H1 (cell line): ENCODE measurements around the gene MGMT. TPM values are rescaled to one million over a fixed set of nuclear protein-coding genes. Genes with fewer than 3 reads are reported as not detected.

Experiments used
- CTCF ChIA-PET: fragments of 300-600 bp; sonication (Branson Sonifier 250); formaldehyde crosslinking; loops from one replicate; lab custom pipeline; 2021; ENCODE audit not compliant: partially characterized antibody; lab: Charles Lee
- POLR2A ChIA-PET: fragments of 300-600 bp; sonication (Branson Sonifier 250); formaldehyde crosslinking; loops from one replicate; lab custom pipeline; 2021; ENCODE audit warnings: inconsistent platforms; ENCODE audit not compliant: partially characterized antibody; lab: Charles Lee
- DNase-seq, 2 experiments: peaks; one replicate each; pipeline versions ENCODE4 v3.0.0 to v3.0.0-alpha.2; 2010 to 2022; ENCODE audit warnings: low spot score in 2 of 2, low read depth in 1 of 2, mixed read lengths in 1 of 2
- FAIRE-seq: peaks from 2 replicates; lab custom pipeline; 2011; peaks lifted over from hg19 to GRCh38; lab: Jason Lieb, UNC
- H2AFZ ChIP-seq: 2 replicates; pipeline ENCODE4 v1.8.1; 2012; ENCODE audit warnings: low read length, inconsistent platforms
- H2AK5ac ChIP-seq: 2 replicates; pipeline ENCODE4 v1.6.1; 2013; ENCODE audit warnings: low read depth, low read length
- H2BK120ac ChIP-seq: replicated peaks from 2 replicates; pipeline ENCODE3; 2013; ENCODE audit warnings: low read depth, low read length, inconsistent platforms
- H2BK12ac ChIP-seq: 2 replicates; pipeline ENCODE4 v1.6.1; 2013; ENCODE audit warnings: low read depth, low read length
- H2BK15ac ChIP-seq: 2 replicates; pipeline ENCODE4 v1.6.1; 2013; ENCODE audit warnings: low read length
- H2BK20ac ChIP-seq: 2 replicates; pipeline ENCODE4 v1.6.1; 2013; ENCODE audit warnings: low read length
- H2BK5ac ChIP-seq: 2 replicates; pipeline ENCODE4 v1.6.1; 2013; ENCODE audit warnings: low read depth, low read length
- H3K14ac ChIP-seq: 2 replicates; pipeline ENCODE4 v1.6.1; 2013; ENCODE audit warnings: inconsistent platforms; ENCODE audit not compliant: insufficient read length
- H3K18ac ChIP-seq: 2 replicates; pipeline ENCODE4 v1.6.1; 2013; ENCODE audit warnings: low read length; ENCODE audit errors: extremely low read depth
- H3K23ac ChIP-seq: 2 replicates; pipeline ENCODE4 v1.6.1; 2013; ENCODE audit warnings: inconsistent platforms; ENCODE audit not compliant: insufficient read length
- H3K23me2 ChIP-seq: 2 replicates; pipeline ENCODE4 v1.6.1; 2013; ENCODE audit warnings: low read depth, low read length
- H3K27ac ChIP-seq: 2 replicates; pipeline ENCODE4 v1.6.1; 2011; ENCODE audit warnings: low read depth, low read length, inconsistent platforms
- H3K27me3 ChIP-seq, 4 experiments: replicated peaks in 1 of 4; 1 replicate in 1 of 4; 2 replicates in 3 of 4; pipeline versions ENCODE4 v1.6.1 to v1.8.1; 2011 to 2013; ENCODE audit warnings: low read length in 3 of 4, mild to moderate bottlenecking in 3 of 4, inconsistent platforms in 2 of 4, mixed read lengths in 2 of 4, moderate library complexity in 1 of 4; ENCODE audit not compliant: control insufficient read depth in 3 of 4, insufficient read depth in 3 of 4; ENCODE audit errors: extremely low read depth in 1 of 4
- H3K36me3 ChIP-seq, 4 experiments: 2 replicates each; pipeline versions ENCODE4 v1.6.1 to v1.8.1; 2011 to 2013; ENCODE audit warnings: mild to moderate bottlenecking in 4 of 4, low read length in 3 of 4, moderate library complexity in 2 of 4, control low read depth in 1 of 4, inconsistent platforms in 1 of 4; ENCODE audit not compliant: insufficient read depth in 4 of 4, control insufficient read depth in 2 of 4
- H3K4ac ChIP-seq: replicated peaks from 2 replicates; pipeline ENCODE3; 2013; ENCODE audit warnings: low read length, low read depth, mixed read lengths, inconsistent platforms; ENCODE audit not compliant: insufficient read length
- H3K4me1 ChIP-seq, 4 experiments: replicated peaks in 1 of 4; 1 replicate in 1 of 4; 2 replicates in 3 of 4; pipeline versions ENCODE4 v1.6.1 to v1.8.1; 2011 to 2013; ENCODE audit warnings: low read length in 3 of 4, inconsistent platforms in 2 of 4, mixed read lengths in 1 of 4; ENCODE audit not compliant: insufficient read depth in 4 of 4, control insufficient read depth in 3 of 4
- H3K4me2 ChIP-seq, 2 experiments: 2 replicates each; pipeline versions ENCODE4 v1.6.1 to v1.8.1; 2011 to 2013; ENCODE audit warnings: low read depth in 2 of 2, low read length in 2 of 2, control low read depth in 1 of 2, inconsistent platforms in 1 of 2, mild to moderate bottlenecking in 1 of 2; ENCODE audit not compliant: insufficient read depth in 1 of 2
- H3K4me3 ChIP-seq, 4 experiments: fragments of 200-600, 300-600 bp in 1 of 4; sonication (generic), shearing (Covaris generic), sonication (Bioruptor Twin) in 1 of 4; 2 replicates each; pipeline versions ENCODE4 v1.5.1 to v1.8.1; 2011 to 2016; ENCODE audit warnings: low read length in 4 of 4, low read depth in 3 of 4, control low read depth in 2 of 4, inconsistent platforms in 2 of 4, mild to moderate bottlenecking in 2 of 4, mixed read lengths in 1 of 4, moderate library complexity in 1 of 4; ENCODE audit not compliant: insufficient read depth in 2 of 4; ENCODE audit errors: extremely low read depth in 1 of 4
- H3K56ac ChIP-seq: replicated peaks from 2 replicates; pipeline ENCODE3; 2013; ENCODE audit warnings: low read depth, mild to moderate bottlenecking, mixed read lengths, low read length, inconsistent platforms; ENCODE audit not compliant: insufficient read length
- H3K79me1 ChIP-seq: 2 replicates; pipeline ENCODE4 v1.6.1; 2013; ENCODE audit warnings: low read depth, low read length, control low read depth
- H3K79me2 ChIP-seq, 2 experiments: 2 replicates each; pipeline versions ENCODE4 v1.6.1 to v1.8.1; 2012 to 2013; ENCODE audit warnings: low read length in 2 of 2, mild to moderate bottlenecking in 2 of 2, inconsistent platforms in 1 of 2; ENCODE audit not compliant: insufficient read depth in 2 of 2, control insufficient read depth in 1 of 2
- H3K9ac ChIP-seq, 4 experiments: replicated peaks in 1 of 4; 1 replicate in 1 of 4; 2 replicates in 3 of 4; pipeline versions ENCODE4 v1.6.1 to v1.8.1; 2011 to 2013; ENCODE audit warnings: low read depth in 3 of 4, low read length in 3 of 4, control low read depth in 2 of 4, mild to moderate bottlenecking in 2 of 4, moderate library complexity in 2 of 4, inconsistent platforms in 1 of 4; ENCODE audit errors: extremely low read depth in 1 of 4
- H3K9me3 ChIP-seq, 2 experiments: 2 replicates each; pipeline versions ENCODE4 v1.6.1 to v1.8.1; 2012 to 2013; ENCODE audit warnings: mild to moderate bottlenecking in 2 of 2, moderate library complexity in 2 of 2, control low read depth in 1 of 2, inconsistent platforms in 1 of 2, low read depth in 1 of 2, low read length in 1 of 2, mixed read lengths in 1 of 2; ENCODE audit not compliant: insufficient read depth in 2 of 2
- H4K20me1 ChIP-seq, 2 experiments: replicated peaks in 1 of 2; 2 replicates each; pipeline versions ENCODE3 to v1.8.1; 2011 to 2013; ENCODE audit warnings: inconsistent platforms in 2 of 2, low read length in 2 of 2, mild to moderate bottlenecking in 1 of 2; ENCODE audit not compliant: insufficient read depth in 2 of 2, control insufficient read depth in 1 of 2
- H4K5ac ChIP-seq: 2 replicates; pipeline ENCODE4 v1.6.1; 2013; ENCODE audit warnings: low read length, low read depth, mixed read lengths, inconsistent platforms; ENCODE audit not compliant: insufficient read length
- H4K8ac ChIP-seq: 2 replicates; pipeline ENCODE4 v1.8.0; 2013; ENCODE audit warnings: mild to moderate bottlenecking, moderate library complexity, low read length, inconsistent platforms; ENCODE audit not compliant: insufficient read depth; ENCODE audit errors: extremely low read depth
- H4K91ac ChIP-seq: replicated peaks from 2 replicates; pipeline ENCODE3; 2013; ENCODE audit warnings: low read length, mixed read lengths, inconsistent platforms; ENCODE audit not compliant: insufficient read length
- CBX5 ChIP-seq: fragments of 300-800, 300-1000 bp; sonication (generic); IDR thresholded peaks from 2 replicates; pipeline ENCODE4 v1.7.1; 2016; ENCODE audit warnings: antibody characterized with exemption, low read length, low read depth
- CHD1 ChIP-seq: IDR thresholded peaks from 2 replicates; pipeline ENCODE4 v1.6.1; 2012; ENCODE audit warnings: low read depth, low read length, improper control_type of control experiment
- HDAC2 ChIP-seq, 2 experiments: fragments of 300-600 bp in 1 of 2; sonication (generic) in 1 of 2; IDR thresholded peaks; 2 replicates each; pipeline ENCODE4 v1.6.1; 2011 to 2012; ENCODE audit warnings: low read depth in 2 of 2, low read length in 2 of 2, mild to moderate bottlenecking in 2 of 2, moderate library complexity in 2 of 2, borderline replicate concordance in 1 of 2, inconsistent platforms in 1 of 2
- POLR2A ChIP-seq, 2 experiments: IDR thresholded peaks; 1 replicate in 1 of 2; 2 replicates in 1 of 2; pipeline ENCODE4 v1.6.1; 2011; ENCODE audit warnings: low read depth in 2 of 2, low read length in 2 of 2, mild to moderate bottlenecking in 2 of 2; ENCODE audit errors: control extremely low read depth in 1 of 2
- SAP30 ChIP-seq: fragments of 300-600 bp; sonication (generic); IDR thresholded peaks from 2 replicates; pipeline ENCODE4 v1.7.1; 2012; ENCODE audit warnings: low read length, moderate library complexity, mild to moderate bottlenecking, inconsistent platforms; ENCODE audit not compliant: insufficient read depth, insufficient replicate concordance
- SP1 ChIP-seq: IDR thresholded peaks from 2 replicates; pipeline ENCODE4 v1.6.1; 2011; ENCODE audit warnings: low read depth, low read length
- SP2 ChIP-seq: IDR thresholded peaks from 2 replicates; pipeline ENCODE4 v1.6.1; 2012; ENCODE audit warnings: mild to moderate bottlenecking, low read length, inconsistent platforms
- SP4 ChIP-seq: IDR thresholded peaks from 2 replicates; pipeline ENCODE4 v1.6.1; 2012; ENCODE audit warnings: low read length, inconsistent platforms
- TCF12 ChIP-seq: IDR thresholded peaks from 2 replicates; pipeline ENCODE4 v1.6.1; 2011; ENCODE audit warnings: low read depth, mild to moderate bottlenecking, low read length
- WGBS, 2 experiments: shearing (Covaris generic) in 1 of 2; methylation state at CpG; one replicate each; pipeline versions ENCODE4 v1.1.6 to v1.1.7; 2013 to 2015; ENCODE audit warnings: low lambda C conversion rate in 2 of 2, mixed read lengths in 2 of 2, inconsistent platforms in 1 of 2, low coverage in 1 of 2, missing lambda C conversion rate in 1 of 2; ENCODE audit not compliant: insufficient replicate concordance in 2 of 2, insufficient coverage in 1 of 2, insufficient read length in 1 of 2; ENCODE audit errors: extremely low coverage in 1 of 2, missing lambda C conversion rate in 1 of 2; 5-methylcytosine and 5-hydroxymethylcytosine counted together
- polyA plus RNA-seq, 7 experiments: library from polyadenylated mRNA; depleted of rRNA in 3 of 7; stranded (reverse) in 5 of 7; unstranded in 2 of 7; fragments of >200 nt in 5 of 7; fragments of 200-250 nt in 2 of 7; gene quantifications; 1 replicate in 5 of 7; 2 replicates in 1 of 7; 4 replicates in 1 of 7; pipeline versions ENCODE4 v1.2.1 to v1.2.3, GENCODE V29; 2011 to 2013; ENCODE audit warnings: missing spikeins in 2 of 7, mixed read lengths in 2 of 7
- total RNA-seq: library from RNA; stranded (reverse); fragmentation: NEBNext Ultra II Directional; extraction: Animal tissue kit (Norgen Biotek cat#: 25700); gene quantifications from 2 replicates; pipeline ENCODE4 v1.2.1, GENCODE V29; 2021

The MGMT gene
- total and polyA plus RNA-seq, 2 of the 8 experiments (the other 6 are each of a cell fraction or from before 2014, with no cell fraction given): 9.9 to 10.7 TPM

- FAIRE-seq (no peak), DNase-seq (no peak)
- no peak overlapping the region for H2BK20ac ChIP-seq
- 93% methylated on average over 9 of the region's 9 CpGs; no CpG with 5 or more reads in 1 of the 2 experiments for WGBS, 2 experiments
- no peak overlapping the region for H3K4me3 ChIP-seq
- H3K14ac ChIP-seq: no peak overlapping the region
- no peaks in the 10 kb centered on the region for H3K36me3 ChIP-seq
- no peak overlapping the region for H3K27ac ChIP-seq
- H3K9ac ChIP-seq: no peak overlapping the region
- no peak overlapping the region for H3K18ac ChIP-seq
- H3K79me2 ChIP-seq: no peaks in the 10 kb centered on the region
- H3K23me2 ChIP-seq: no peaks in the 10 kb centered on the region
- H2BK15ac ChIP-seq: no peak overlapping the region
- H3K79me1 ChIP-seq: no peaks in the 10 kb centered on the region
- TF ChIP-seq SP2: no peak
- no peak for TF ChIP-seq HDAC2 (IDR thresholded peaks at IDR 0.05; ENCODE audit: borderline replicate concordance in 1 of 2, low read depth in 2 of 2, low read length in 2 of 2)
- TF ChIP-seq TCF12: no peak
- no peak for TF ChIP-seq POLR2A (IDR thresholded peaks at IDR 0.05; ENCODE audit: control extremely low read depth in 1 of 2, low read depth in 2 of 2, low read length in 2 of 2)
- no peak for TF ChIP-seq SAP30
- TF ChIP-seq SP4: no peak
- TF ChIP-seq CBX5: no peak
- TF ChIP-seq SP1: no peak
- no peak for TF ChIP-seq CHD1
- H3K4ac ChIP-seq: no peak overlapping the region
- no peak overlapping the region for H2BK5ac ChIP-seq
- H3K27me3 ChIP-seq: no peaks in the 10 kb centered on the region
- H4K5ac ChIP-seq: no peak overlapping the region
- no peak overlapping the region for H2BK120ac ChIP-seq
- no peak overlapping the region for H2AFZ ChIP-seq
- H4K91ac ChIP-seq: no peak overlapping the region
- no peak overlapping the region for H4K8ac ChIP-seq
- H3K4me1 ChIP-seq: no peaks in the 10 kb centered on the region; a peak in 1 of 7 replicates
- peaks cover 8 to 20% of the 10 kb centered on the region in 2 experiments; a peak in 3 of 4 replicates for H3K9me3 ChIP-seq
- no peak overlapping the region for H3K23ac ChIP-seq
- H2AK5ac ChIP-seq: no peak overlapping the region
- no peaks in the 10 kb centered on the region for H4K20me1 ChIP-seq
- ChIA-PET POLR2A (interaction anchor here (0.7 kb wide), 1 partner anchor 20 kb away, joined by 3 read pairs; no protein-coding TSS in a partner anchor), CTCF (interaction anchor here (1.1 to 2.1 kb wide), 2 partner anchors 38 to 316 kb away, joined by 3 to 5 read pairs; no protein-coding TSS in a partner anchor)
- no peak overlapping the region for H3K56ac ChIP-seq
- H2BK12ac ChIP-seq: no peak overlapping the region
- no peak overlapping the region for H3K4me2 ChIP-seq
These were observed 258.4 kb downstream of the MGMT start for GRCh38 chr10:129725482-129725881.
